Astrocyte of the spinal cord (primary cell): ENCODE results near the gene TASOR2.

ENCODE experiments used
- DNase-seq: peaks from one replicate; pipeline ENCODE4 v3.0.0; 2011; ENCODE audit warnings: low read depth, low spot score
- H3K4me3 ChIP-seq: 2 replicates; pipeline ENCODE4 v1.5.1; 2011; ENCODE audit warnings: low read depth, mild to moderate bottlenecking, low read length, moderate library complexity
- CTCF ChIP-seq: IDR thresholded peaks from 2 replicates; pipeline ENCODE4 v1.5.1; 2012; ENCODE audit warnings: low read depth, mild to moderate bottlenecking, low read length, inconsistent platforms
- in situ Hi-C: cut with HindIII; loops from 2 replicates; pipeline ENCODE4 v1.10.0; 2017; ENCODE audit warnings: low sequenced_read_pairs

TASOR2 gene

GRCh38 chr10:5641501-5641900, 43.1 kb upstream of the TASOR2 start:
- in situ Hi-C loops = no loop called here
- no peak overlapping the region for H3K4me3 ChIP-seq
- no peak for DNase-seq
- no peak for TF ChIP-seq CTCF

GRCh38 chr10:5643346-5644067, 41.1 kb upstream of the TASOR2 start:
- no peak for DNase-seq
- H3K4me3 ChIP-seq = no peak overlapping the region
- in situ Hi-C loops = no loop called here
- no peak for TF ChIP-seq CTCF

GRCh38 chr10:5644930-5645329, 39.7 kb upstream of the TASOR2 start:
- no peak overlapping the region for H3K4me3 ChIP-seq
- in situ Hi-C loops = no loop called here
- no peak for DNase-seq
- no peak for TF ChIP-seq CTCF

- no peak for TF ChIP-seq CTCF
- in situ Hi-C loops = no loop called here
- H3K4me3 ChIP-seq = no peak overlapping the region
- DNase-seq = no peak
Measured at GRCh38 chr10:5645375-5645774, 39.3 kb upstream of the TASOR2 start.

- DNase-seq = no peak
- H3K4me3 ChIP-seq = no peak overlapping the region
- in situ Hi-C loops = no loop called here
- no peak for TF ChIP-seq CTCF
Measured at GRCh38 chr10:5645944-5646617, 38.6 kb upstream of the TASOR2 start.

- in situ Hi-C loops = no loop called here
- no peak for TF ChIP-seq CTCF
Measured at GRCh38 chr10:5647507-5648240, 37.0 kb upstream of the TASOR2 start.

More at GRCh38 chr10:5647507-5648240, 37.0 kb upstream of the TASOR2 start:
- no peak for DNase-seq
- H3K4me3 ChIP-seq = no peak overlapping the region
